Stimulated activated CD8-positive, alpha-beta memory T cell treated with anti-CD3 and anti-CD28 coated beads, Interleukin-7, amount 100 ng/mL, for 24 hours (primary cell): ENCODE data around the gene APLF.
"Not testable (repeated sequence)": the region's sequence is repeated elsewhere in the genome, so short reads cannot be mapped to it uniquely, and the experiment has no call there.

Experiments
- DNase-seq: peaks from one replicate; pipeline ENCODE4 v3.0.0-alpha.2; 2020; ENCODE audit warnings: low read depth

The APLF gene

GRCh38 chr2:68441179-68441993 is 26.0 kb upstream of the APLF start:
- DNase-seq, result peak; percentile 55

DNA sequence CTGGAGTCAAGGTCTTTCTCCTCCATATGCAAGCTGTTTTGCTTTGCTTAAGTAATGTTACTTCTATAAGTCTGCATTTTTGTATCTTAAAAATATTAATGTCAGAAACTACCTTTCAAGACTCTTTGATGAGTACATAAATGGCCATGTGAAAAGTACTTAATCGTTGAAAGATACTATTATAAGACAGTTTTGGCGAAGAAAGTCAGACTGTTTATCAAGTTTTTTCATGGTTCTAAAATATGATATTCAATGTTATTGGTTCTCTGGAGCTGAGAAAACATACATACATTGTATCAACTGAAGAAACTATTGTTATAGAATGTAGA is 25.4 kb upstream of the APLF start:
- no peak for DNase-seq

DNA sequence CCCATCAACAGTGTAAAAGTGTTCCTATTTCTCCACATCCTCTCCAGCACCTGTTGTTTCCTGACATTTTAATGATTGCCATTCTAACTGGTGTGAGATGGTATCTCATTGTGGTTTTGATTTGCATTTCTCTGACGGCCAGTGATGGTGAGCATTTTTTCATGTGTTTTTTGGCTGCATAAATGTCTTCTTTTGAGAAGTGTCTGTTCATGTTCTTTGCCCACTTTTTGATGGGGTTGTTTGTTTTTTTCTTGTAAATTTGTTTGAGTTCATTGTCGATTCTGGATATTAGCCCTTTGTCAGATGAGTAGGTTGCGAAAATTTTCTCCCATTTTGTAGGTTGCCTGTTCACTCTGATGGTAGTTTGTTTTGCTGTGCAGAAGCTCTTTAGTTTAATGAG is 21.0 kb upstream of the APLF start:
- not testable (repeated sequence) for DNase-seq

- no peak for DNase-seq
Measured at GRCh38 chr2:68447118-68447517, 20.3 kb upstream of the APLF start.

DNA sequence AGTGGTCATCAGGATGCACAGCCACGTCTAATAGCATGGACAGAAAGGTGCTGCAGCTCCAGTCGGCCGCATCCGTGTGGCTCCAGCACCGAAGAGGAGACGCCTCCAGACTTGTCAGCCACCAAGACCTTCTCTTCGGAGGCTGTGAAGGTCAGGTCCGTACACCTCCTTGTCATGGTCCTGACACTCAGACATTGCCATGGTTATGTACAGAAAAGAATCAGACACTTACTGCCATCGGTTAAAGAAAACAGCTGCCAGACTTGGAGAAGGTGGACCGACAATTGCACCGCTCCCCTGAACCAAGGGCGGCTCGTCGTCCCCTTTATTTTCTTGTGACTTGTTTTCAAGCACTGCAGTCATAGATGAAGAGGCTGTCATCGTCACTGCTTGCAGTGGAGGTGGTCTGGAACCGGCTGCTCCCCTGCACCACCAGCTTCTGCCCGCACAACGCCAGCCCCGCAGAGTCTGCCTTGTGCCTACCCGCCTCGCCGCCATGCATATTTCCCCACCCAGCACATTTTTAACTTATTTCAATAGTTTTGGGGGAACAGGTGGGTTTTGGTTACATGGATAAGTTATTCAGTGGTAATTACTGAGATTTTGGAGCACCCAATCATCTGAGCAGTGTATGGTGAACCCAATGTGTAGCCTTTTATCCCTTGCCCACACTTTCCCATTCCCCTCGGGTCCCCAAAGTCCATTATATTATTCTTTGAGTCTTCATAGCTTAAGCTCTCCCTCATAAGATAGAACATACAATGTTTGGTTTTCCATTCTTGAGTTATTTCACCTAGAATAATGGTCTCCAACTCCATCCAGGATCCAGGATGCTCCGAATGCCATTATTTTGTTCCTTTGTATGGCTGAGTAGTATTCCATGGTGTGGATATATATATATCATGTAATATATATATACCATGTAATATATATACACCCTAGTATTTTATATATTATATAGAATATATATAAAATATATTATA is 18.4 kb upstream of the APLF start:
- DNase-seq, result no peak

DNA sequence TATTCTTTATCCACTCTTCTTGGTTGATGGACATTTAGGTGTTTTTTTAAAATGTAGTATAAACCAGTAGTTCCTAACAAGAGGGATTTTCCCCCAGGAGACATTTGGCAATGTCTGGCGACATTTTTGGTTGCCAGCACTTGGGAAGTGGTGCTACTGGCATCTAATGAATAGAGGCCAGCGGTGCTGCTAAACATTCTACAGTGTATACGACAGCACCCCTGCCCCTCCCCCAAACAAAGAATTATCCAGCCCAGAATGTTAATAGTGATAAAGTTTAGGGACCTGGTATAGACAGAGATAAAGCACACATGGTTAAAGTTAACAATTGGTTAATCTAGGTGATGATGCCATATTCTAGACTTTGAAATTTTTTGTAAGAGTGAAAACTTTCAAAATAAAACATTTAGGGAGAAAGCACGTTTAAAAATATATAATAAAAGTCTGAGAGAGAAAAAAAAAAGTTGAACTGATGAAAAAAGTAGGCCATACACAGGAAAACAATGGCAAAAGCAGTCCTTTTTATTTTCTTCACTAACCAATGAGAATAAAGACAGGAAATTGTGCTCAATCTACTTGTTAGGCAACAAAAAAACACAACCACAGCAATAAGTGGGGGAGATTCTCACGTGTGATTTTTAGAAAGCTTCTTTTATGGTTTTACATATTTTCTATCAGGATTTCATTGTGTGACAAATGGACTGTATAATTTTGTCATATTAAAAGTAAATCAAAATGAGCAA is 15.1 kb upstream of the APLF start:
- DNase-seq, result no peak

DNA sequence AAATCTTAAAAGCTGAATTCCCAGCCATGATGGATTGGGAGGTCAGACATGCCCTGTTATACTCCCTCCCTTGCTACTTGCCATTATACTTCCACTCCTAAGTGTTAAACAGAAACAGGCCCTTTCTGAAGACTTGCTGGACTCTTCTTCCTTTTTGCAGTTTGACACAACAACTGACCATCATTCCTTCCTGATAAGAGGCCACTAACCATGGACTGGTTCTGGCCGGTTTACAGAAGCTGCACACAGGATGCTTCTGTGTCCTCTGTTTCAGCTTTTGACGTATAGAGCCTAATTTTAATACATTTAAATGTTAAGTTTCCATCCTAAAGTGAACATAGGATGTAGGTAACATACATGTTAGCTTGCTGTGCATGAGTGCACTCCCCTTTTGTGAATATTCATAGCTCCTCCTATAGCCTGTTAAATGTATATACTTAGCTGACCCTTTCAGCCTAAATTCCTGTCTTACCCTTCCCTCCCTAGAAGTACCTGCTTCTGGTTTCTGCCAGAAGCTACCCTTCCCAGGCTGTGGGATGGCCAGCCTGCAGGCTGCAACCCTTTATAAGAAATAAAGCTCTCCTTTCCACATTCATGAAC is 13.5 kb upstream of the APLF start:
- DNase-seq, result no peak

DNA sequence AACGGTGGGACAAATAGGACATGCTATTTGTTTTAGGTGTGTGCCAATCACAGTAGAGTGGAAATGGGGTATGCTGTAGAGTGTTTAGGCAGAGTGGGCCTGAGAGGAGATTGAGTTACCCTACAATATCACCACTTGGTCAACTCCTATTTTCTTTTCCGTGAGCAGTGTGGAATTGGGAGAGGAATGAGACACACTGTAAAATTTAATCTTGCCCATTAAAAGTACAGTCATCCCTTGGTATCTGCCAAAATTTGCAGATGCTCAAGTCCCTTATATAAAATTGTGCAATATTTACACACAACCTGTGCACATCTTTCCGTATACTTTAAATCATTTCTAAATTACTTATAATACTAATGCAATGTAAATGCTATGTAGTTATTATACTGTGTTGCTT is 12.7 kb upstream of the APLF start:
- no peak for DNase-seq

- DNase-seq, result no peak
Measured at GRCh38 chr2:68456198-68456597, 11.2 kb upstream of the APLF start.

DNA sequence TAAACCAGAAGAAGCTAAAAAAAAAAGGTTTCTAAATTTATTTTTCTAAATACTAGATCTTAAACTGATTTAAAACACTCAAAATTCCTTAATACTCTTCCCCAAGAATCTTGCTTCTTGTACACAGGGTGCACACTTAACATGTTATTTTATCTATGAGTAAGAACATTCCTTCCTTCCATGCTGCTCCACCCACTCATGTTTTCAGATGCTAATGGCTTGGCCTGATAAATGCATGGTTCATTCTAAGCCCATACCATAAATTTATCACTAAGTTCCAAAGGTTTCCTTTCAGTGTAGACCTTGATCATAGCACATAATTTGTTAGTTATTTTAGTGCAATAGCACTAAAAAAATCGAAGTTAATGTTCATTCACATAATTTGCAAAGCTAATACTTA is 8.4 kb upstream of the APLF start:
- no peak for DNase-seq

DNA sequence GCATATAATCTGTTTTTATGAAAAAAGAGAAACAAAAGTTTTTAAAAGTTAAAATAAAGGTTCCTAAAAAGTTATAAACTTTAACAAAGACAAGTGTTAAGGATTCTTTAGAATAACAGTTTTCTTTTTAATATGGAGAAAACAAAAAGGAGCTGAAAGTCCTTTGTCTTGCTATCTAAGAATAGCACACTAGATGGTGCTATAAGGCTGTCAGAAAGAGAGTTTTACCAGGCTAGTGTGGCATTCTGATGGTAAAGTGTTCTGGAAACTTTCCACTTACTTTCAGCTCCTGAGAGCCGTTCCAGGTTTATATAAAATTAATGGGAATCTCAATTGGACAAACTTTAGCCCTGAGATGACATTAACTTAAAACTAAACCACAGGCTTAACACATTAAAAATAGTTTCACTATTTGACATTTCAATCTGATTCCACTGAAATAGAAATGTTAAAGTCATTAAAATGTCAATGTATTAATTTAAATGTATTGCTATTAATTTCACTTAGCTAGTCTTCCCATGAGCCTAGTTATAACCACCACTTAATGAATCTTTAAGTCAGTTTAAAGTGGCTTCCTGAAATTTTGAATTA is 4.0 kb upstream of the APLF start:
- no peak for DNase-seq

- DNase-seq, result no peak
Measured at GRCh38 chr2:68464651-68465050, 2.7 kb upstream of the APLF start.

- DNase-seq, result no peak
Measured at GRCh38 chr2:68465081-68465916, 2.1 kb upstream of the APLF start.

DNA sequence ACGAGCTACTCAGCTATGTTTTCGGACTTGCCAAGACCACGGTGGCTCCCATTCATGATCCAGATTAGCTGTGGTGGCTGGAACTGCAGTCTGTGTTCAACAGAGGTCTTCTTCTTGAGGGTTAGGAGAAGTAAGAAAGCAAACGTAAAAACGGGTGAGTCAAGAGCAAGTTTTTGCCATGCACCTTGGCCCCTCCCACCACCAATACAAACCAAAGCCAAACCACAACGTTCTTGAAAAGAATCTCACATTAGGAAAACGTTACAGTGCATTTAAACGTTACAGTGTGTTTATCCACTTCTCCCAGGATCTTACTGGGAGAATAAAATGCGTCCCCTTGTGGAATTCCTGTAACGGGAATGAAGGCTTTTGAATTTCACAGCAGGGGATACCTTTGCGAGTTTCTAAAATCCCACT is 1.0 kb upstream of the APLF start:
- DNase-seq, result no peak

GRCh38 chr2:68466778-68467076 is 658 bp upstream of the APLF start:
- DNase-seq, result no peak

DNA sequence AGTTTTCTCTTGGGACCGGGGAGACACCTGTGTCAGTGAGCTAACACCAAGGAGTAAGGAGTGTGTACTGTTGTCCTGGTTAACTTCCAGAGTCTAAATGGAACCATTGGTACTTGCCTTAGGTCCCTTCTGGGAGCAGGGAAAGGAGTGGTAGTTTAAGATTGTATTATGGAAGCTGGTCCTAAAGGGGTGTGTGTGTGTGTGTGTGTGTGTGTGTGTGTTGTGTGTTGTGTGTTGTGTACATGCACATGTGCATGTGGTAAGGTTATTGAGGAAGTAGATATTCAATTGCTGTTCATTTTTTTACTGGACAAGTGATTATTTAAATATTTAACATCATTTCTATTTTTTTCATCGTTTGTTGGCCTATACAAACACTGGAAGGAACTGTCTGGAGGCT is 1.4 kb downstream of the APLF start:
- DNase-seq, result no peak

DNA sequence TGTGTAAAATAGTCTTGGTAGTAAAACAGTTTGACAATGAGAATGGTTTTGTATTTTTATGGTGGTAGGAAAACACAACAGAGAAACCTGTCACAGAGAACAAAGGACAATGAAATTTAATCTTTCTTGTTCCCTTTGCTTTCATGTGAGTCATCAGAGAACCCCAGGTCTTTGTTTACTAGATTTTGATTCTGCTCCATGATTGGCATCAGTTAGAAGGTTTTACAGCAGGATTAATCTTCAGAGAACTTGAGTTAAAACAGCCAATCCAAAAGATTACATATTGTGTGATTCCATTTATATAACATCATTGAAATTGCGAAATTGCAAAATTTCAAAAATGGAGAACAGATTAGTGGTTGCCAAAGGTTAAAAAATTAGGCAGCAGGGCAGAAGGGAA is 2.5 kb downstream of the APLF start:
- DNase-seq, result no peak

DNA sequence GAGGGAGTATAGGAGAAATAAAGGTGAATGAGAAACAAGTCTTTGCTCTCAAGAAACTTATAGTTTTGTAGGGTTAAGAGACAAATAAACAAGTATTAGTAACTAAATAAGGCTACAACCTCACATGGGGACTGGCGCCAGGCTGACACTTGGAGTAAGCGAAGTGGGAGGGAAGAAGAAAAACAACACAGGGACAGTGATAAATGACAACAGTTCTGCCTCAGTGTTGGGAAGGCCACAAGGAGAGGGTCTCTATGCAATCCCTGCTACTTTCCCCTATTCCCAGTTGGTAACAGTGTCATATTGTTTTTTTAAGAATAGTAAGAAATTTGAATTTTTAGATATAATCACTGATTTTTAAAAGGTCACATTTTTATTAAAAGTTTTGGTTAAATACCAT is 4.0 kb downstream of the APLF start:
- no peak for DNase-seq

DNA sequence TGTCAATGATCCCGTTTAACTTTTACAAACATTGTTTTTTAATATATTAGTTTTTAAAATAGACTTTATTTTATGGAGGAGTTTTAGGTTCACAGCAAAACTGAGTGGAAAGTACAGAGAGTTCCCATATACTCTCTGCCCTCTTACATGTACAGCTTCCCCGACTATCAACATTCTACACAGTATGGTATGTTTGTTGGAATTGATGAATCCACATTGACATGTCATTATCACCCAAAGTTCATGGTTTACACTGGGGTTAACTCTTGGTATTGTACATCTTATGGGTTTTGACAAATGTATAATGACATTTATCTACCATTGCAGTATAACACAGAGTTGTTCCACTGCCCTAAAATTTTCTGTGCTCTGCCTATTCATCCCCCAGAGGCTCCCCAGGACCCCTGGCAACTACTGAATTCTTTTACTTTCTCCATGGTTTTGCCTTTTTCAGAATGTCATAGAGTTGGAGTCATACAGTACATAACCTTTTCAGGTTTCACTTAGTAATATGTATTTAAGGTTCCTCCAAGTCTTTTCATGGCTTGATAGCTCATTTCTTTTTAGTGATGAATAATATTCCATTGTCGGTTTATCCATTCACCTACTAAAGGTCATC is 5.5 kb downstream of the APLF start:
- no peak for DNase-seq

- DNase-seq, result no peak
Measured at GRCh38 chr2:68475110-68475509, 7.7 kb downstream of the APLF start.

GRCh38 chr2:68475576-68475975 is 8.2 kb downstream of the APLF start:
- no peak for DNase-seq
